SK-N-SH (cell line): ENCODE data around the gene MEX3D.

ENCODE experiments used
- CHD2 ChIP-seq: fragments of 150-350 bp; IDR thresholded peaks from 2 replicates; pipeline ENCODE4 v1.6.1; 2018; ENCODE audit warnings: low read length; ENCODE audit not compliant: partially characterized antibody
- EP300 ChIP-seq, 2 experiments: IDR thresholded peaks; 2 replicates each; pipeline versions ENCODE4 v1.4.0 to v1.6.1; 2012; ENCODE audit warnings: borderline replicate concordance in 1 of 2, low read depth in 1 of 2, low read length in 1 of 2
- TF ChIP-seq, protein P1 (sequence below): fragments of 200-600 bp; sonication (generic); IDR thresholded peaks from 2 replicates; pipeline ENCODE4 v1.6.1; 2017; ENCODE audit warnings: antibody characterized with exemption, mild to moderate bottlenecking, moderate library complexity

DNA sequence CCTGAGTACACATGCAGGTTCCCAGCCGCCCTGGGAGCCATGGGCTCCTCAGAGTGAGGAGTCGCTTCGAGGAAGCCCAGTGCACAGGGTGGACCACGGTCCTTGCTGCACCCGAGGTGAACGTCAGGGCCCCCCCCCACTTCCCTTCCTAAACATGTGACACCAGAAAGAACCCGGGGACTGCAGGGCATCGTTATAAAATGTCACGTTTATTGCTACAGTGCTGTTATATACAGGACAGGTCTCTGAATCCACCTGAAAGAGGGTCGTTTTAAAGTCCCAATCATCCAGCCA is 40.9 kb upstream of the MEX3D start:
- no peak for TF ChIP-seq EP300 (IDR thresholded peaks at IDR 0.05; ENCODE audit: borderline replicate concordance in 1 of 2, low read depth in 1 of 2, low read length in 1 of 2)
- TF ChIP-seq CHD2 = no peak
- TF ChIP-seq, protein P1, sequence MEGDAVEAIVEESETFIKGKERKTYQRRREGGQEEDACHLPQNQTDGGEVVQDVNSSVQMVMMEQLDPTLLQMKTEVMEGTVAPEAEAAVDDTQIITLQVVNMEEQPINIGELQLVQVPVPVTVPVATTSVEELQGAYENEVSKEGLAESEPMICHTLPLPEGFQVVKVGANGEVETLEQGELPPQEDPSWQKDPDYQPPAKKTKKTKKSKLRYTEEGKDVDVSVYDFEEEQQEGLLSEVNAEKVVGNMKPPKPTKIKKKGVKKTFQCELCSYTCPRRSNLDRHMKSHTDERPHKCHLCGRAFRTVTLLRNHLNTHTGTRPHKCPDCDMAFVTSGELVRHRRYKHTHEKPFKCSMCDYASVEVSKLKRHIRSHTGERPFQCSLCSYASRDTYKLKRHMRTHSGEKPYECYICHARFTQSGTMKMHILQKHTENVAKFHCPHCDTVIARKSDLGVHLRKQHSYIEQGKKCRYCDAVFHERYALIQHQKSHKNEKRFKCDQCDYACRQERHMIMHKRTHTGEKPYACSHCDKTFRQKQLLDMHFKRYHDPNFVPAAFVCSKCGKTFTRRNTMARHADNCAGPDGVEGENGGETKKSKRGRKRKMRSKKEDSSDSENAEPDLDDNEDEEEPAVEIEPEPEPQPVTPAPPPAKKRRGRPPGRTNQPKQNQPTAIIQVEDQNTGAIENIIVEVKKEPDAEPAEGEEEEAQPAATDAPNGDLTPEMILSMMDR = no peak
